SK-N-MC (cell line): ENCODE data around the gene CCDC194.

ENCODE experiments used
- DNase-seq: peaks from one replicate; pipeline ENCODE4 v3.0.0-alpha.2; 2011; ENCODE audit warnings: low read depth, low spot score
- H3K27ac ChIP-seq: fragments of 200-600 bp; sonication (generic); 2 replicates; pipeline ENCODE4 v1.5.1; 2016; ENCODE audit warnings: mixed run types
- H3K36me3 ChIP-seq: fragments of 200-600 bp; sonication (generic); 2 replicates; pipeline ENCODE4 v1.6.1; 2017; ENCODE audit warnings: antibody characterized with exemption, low read length, mixed read lengths; ENCODE audit not compliant: insufficient read depth
- H3K4me3 ChIP-seq: fragments of 200-600 bp; sonication (generic); 2 replicates; pipeline ENCODE4 v1.5.1; 2016
- H3K9ac ChIP-seq: fragments of 200-600 bp; sonication (generic); 2 replicates; pipeline ENCODE4 v1.8.0; 2017; ENCODE audit warnings: mixed run types, mixed read lengths; ENCODE audit not compliant: insufficient read length
- H3K9me3 ChIP-seq: fragments of 200-600 bp; sonication (generic); 2 replicates; pipeline ENCODE4 v1.6.1; 2017; ENCODE audit warnings: low read depth, mild to moderate bottlenecking, antibody characterized with exemption, low read length, moderate library complexity, mixed read lengths
- EZH2 ChIP-seq: fragments of 200-600 bp; sonication (generic); IDR thresholded peaks from one replicate; pipeline ENCODE4 v1.6.1; 2017; ENCODE audit warnings: antibody characterized with exemption
- FOXP2 ChIP-seq: optimal IDR thresholded peaks from 2 replicates; pipeline ENCODE3; 2011; ENCODE audit warnings: mild to moderate bottlenecking, moderate library complexity; ENCODE audit not compliant: insufficient read depth; ENCODE audit errors: extremely low read length, control extremely low read depth
- POLR2AphosphoS5 ChIP-seq: IDR thresholded peaks from 2 replicates; pipeline ENCODE4 v1.6.1; 2012; ENCODE audit warnings: mild to moderate bottlenecking, low read depth, low read length, borderline replicate concordance

CCDC194 gene

DNA sequence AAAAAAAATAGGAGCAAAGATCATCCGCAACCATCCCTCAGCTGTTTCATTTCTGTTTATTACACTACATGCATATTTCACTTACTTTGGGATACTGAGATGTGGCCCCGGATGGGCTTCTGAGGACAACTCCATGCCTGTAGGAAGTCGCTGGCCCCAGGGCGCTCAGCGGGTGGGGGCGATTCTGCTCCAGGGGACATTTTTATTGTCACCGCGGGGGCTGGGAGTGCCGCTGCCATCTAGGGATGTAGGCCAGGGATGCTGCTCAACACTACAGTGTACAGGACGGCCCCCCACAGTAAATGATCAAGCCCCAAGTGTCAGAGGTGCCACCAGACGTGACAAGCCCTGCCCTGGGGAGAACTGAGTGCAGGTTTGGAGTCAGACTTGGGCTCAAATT, 17.8 kb upstream of the CCDC194 start:
- no peaks in the 10 kb centered on the region for H3K9me3 ChIP-seq
- H3K36me3 ChIP-seq, result no peaks in the 10 kb centered on the region
- TF ChIP-seq EZH2, result no peak
- TF ChIP-seq FOXP2, result no peak
- no peak for TF ChIP-seq POLR2AphosphoS5
- no peak overlapping the region for H3K9ac ChIP-seq
- H3K27ac ChIP-seq, result no peak overlapping the region
- DNase-seq, result no peak
- no peak overlapping the region for H3K4me3 ChIP-seq

DNA sequence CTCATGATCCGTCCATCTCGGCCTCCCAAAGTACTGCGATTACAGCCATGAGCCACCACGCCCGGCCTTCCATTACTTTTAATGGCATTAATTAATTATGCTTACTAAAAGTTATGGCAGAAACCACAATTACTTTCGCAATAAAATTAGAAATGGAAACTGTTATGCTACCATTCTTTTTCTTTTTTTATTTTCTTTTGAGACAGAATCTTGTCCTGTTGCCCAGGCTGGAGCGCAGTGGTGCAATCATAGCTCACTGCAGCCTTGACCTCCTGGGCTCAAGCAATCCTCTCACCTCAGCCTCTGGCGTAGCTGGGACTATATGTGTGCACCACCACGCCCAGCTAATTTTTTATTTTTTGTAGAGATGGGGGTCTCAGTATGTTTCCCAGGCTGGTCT, 16.0 kb upstream of the CCDC194 start:
- H3K9me3 ChIP-seq, result no peaks in the 10 kb centered on the region
- no peak for TF ChIP-seq POLR2AphosphoS5
- no peak for TF ChIP-seq EZH2
- no peak for TF ChIP-seq FOXP2
- H3K4me3 ChIP-seq, result no peak overlapping the region
- no peak for DNase-seq
- no peak overlapping the region for H3K27ac ChIP-seq
- no peaks in the 10 kb centered on the region for H3K36me3 ChIP-seq
- no peak overlapping the region for H3K9ac ChIP-seq

DNA sequence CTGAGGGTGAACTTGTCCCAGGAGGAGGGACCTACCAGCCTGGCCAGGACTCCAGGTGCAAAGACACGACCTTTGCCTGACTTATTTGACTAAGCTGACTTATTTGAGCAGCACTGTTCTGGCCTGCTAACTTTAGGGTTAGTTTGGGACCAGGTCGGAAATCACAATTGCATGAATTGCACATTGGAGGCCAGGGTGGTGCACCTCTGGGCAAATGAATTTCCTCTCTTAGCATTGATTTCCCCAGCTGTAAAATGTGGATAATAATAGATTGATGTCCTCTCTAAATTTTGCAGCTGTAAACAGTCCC, 12.8 kb upstream of the CCDC194 start:
- H3K9ac ChIP-seq, result no peak overlapping the region
- DNase-seq, result no peak
- H3K4me3 ChIP-seq, result no peak overlapping the region
- no peaks in the 10 kb centered on the region for H3K9me3 ChIP-seq
- TF ChIP-seq FOXP2, result no peak
- TF ChIP-seq POLR2AphosphoS5, result no peak
- TF ChIP-seq EZH2, result no peak
- no peaks in the 10 kb centered on the region for H3K36me3 ChIP-seq
- no peak overlapping the region for H3K27ac ChIP-seq

DNA sequence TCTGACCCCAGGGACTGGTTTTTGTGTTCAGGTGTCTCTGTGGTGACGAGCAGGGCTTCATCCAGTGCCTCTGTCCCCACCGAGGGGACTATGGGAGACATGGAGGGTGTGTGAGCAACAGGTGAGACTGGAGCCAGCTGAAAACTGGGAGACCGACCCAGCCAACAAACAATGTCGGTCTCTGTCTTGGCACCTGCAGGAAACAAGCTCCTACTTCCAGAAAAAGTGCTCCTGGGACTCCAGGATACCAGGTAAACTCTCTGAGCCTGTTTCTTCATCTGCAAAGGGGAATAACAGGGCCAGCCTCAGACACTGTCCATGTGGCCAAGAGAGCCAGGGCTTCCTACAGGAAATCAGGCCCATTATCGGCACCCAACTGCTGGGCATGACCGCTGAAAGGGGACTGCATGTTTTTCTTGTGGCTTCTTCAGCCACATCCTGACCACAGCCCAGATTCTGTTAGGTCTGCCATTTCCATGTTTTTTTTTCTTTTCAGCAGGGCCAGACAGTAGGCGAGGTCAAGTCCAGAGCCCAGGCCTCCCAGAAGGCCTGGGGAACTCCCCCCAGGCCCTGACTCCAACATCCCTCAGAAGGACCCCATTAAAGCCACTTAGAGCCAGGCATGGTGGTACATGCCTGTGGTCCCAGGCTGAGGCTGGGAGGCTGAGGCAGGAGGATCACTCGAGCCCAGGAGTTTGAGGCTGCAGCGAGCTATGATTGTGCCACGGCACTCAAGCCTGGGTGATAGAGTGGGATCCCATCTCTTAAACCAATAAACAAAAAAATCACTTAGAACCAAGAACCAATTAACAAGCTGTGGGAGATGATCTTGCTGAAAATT, 12.3 kb upstream of the CCDC194 start:
- H3K9ac ChIP-seq, result no peak overlapping the region
- DNase-seq, result no peak
- H3K27ac ChIP-seq, result peak overlapping the region; percentile 25; the same call in 1 of the 2 replicates
- H3K36me3 ChIP-seq, result no peaks in the 10 kb centered on the region
- H3K4me3 ChIP-seq, result no peak overlapping the region
- no peaks in the 10 kb centered on the region for H3K9me3 ChIP-seq
- no peak for TF ChIP-seq EZH2
- no peak for TF ChIP-seq POLR2AphosphoS5
- TF ChIP-seq FOXP2, result no peak

DNA sequence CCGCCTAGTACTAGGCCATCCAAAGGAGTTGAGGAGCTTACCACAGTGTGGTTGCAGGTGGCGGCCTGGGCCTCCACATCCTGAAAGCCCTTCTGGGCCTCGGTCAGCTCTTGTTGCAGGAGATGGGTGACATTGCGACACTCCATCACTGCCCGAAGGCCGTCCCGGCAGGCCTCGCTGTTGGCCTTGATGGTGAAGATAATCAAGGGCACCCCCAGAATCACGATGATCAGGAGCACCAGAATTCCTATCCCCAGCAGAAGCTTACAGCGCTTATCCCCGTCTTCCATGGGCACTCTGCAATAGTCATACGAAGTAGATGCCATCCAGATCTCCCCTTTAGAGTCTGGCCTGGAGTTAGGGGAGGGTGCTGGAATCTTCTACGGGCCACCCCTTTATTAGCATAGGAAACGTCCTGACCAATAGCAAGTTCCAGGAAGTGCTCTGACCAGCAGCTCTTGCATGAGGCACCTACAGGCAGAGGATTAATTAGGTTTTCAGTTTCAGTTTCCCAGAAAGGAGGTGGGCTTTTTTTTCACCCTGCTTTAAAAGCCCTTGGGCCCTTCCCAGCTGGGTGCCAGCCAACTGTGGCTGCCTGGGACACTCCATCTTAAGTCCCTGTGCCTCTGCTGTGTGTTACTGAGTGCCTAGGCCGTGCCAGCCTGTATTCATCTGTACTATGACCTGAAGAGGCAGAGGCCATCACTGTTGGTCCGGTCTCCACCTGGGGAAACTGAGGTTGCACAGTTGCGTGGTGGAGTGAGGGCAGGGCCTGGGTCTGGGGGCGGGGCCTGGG, 11.5 kb upstream of the CCDC194 start, which contains the start of gene BST2:
BST2 (minus strand) TSS at position 381 of the 796 bp plus-strand sequence; CDS start at position 326, 55 bp downstream.
- H3K9ac ChIP-seq, result no peak within 1 kb of the TSS
- no peaks in the 10 kb centered on the region for H3K9me3 ChIP-seq
- no peak for DNase-seq
- H3K4me3 ChIP-seq, result no peak within 1 kb of the TSS; the same call in 1 of the 2 replicates
- H3K36me3 ChIP-seq, result no peaks in the 10 kb centered on the region
- TF ChIP-seq POLR2AphosphoS5, result no peak
- no peak for TF ChIP-seq FOXP2
- no peak for TF ChIP-seq EZH2
- H3K27ac ChIP-seq, result peak within 1 kb of the TSS; percentile 25; the same call in 1 of the 2 replicates

DNA sequence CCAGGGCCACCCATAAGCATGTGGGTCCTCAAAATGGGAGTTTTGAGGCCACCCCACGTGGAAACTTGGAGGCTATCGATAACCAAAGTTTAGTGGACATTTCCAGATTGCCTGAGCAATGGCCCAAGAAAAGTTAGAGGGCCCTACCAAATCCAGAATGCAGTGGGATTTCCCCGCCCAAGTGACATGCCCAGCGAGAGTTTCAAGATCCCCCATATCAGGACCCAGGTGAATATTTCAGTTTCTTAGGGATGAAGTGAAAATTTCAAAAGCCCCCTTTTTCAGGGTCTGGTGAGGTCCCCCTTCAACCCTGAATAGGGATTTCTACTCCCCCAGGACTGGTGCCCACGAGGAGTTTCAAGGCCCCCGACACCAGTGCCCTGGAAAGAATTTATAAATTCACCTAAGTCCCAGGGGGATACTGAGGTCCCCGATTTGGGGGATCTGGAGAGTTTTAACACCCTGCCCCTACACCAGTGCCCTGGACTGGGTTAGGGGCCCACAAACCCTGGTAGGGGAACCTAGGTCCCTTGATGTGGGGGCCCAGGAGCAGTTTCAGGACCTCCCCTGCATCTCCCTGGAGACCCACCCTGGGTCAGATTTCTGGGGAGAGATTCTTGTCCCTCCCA, 10.7 kb upstream of the CCDC194 start:
- no peak for TF ChIP-seq FOXP2
- no peak for TF ChIP-seq POLR2AphosphoS5
- TF ChIP-seq EZH2, result no peak
- H3K36me3 ChIP-seq, result no peaks in the 10 kb centered on the region
- H3K9ac ChIP-seq, result no peak overlapping the region
- no peaks in the 10 kb centered on the region for H3K9me3 ChIP-seq
- H3K4me3 ChIP-seq, result no peak overlapping the region
- no peak for DNase-seq
- 0 out of 2 replicates have a peak overlapping the region, but pooled peaks have one; percentile 25 for H3K27ac ChIP-seq

DNA sequence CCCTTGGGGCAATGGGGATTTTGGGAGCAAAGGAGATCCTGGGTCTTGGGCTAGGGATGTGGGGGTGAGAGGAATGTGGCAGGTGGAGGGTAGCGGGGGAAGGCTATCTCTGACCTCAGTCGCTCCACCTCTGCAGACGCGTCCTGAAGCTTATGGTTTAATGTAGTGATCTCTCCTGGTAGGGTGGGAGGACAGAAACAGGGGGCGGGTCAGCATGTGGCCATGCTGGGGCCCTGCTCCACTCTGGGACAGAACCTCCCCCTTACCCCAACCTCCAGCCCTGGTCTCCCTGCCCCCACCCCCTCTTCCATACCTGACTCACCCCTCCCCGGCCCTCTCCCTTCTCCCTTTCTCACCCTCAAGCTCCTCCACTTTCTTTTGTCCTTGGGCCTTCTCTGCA, 10.0 kb upstream of the CCDC194 start:
- DNase-seq, result no peak
- H3K36me3 ChIP-seq, result no peaks in the 10 kb centered on the region
- no peak overlapping the region for H3K9ac ChIP-seq
- no peak overlapping the region for H3K4me3 ChIP-seq
- TF ChIP-seq EZH2, result no peak
- no peak for TF ChIP-seq POLR2AphosphoS5
- no peak for TF ChIP-seq FOXP2
- no peaks in the 10 kb centered on the region for H3K9me3 ChIP-seq
- no peak overlapping the region for H3K27ac ChIP-seq
